HG03571 (cell line): ENCODE data around the gene SEC16A.

Experiments used
- ATAC-seq: cut with Tn5 transposase; IDR thresholded peaks from one replicate; pipeline ENCODE4 v1.9.1; 2021; ENCODE audit not compliant: unreplicated experiment

The SEC16A gene

DNA sequence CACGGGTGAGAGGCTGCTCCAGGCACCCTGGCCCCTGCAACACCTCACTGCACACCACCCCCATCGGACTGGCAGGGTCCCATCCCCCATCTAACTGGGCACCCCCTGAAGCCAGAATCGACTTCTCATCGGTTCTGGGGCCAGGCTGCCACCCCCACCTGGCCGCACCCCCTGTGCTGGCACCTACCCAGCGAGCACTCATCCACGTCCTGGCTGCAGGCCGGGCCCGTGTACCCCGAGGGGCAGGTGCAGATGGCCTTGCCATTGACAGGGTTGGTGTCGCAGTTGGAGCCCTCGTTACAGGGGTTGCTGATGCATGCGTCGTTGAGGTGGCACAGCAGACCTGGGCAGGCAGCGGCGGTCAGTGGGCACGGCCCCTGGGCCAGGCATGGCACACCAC, 35.1 kb upstream of the SEC16A start:
- ATAC-seq = no peak

GRCh38 chr9:136517012-136517743, 34.3 kb upstream of the SEC16A start:
- no peak for ATAC-seq

DNA sequence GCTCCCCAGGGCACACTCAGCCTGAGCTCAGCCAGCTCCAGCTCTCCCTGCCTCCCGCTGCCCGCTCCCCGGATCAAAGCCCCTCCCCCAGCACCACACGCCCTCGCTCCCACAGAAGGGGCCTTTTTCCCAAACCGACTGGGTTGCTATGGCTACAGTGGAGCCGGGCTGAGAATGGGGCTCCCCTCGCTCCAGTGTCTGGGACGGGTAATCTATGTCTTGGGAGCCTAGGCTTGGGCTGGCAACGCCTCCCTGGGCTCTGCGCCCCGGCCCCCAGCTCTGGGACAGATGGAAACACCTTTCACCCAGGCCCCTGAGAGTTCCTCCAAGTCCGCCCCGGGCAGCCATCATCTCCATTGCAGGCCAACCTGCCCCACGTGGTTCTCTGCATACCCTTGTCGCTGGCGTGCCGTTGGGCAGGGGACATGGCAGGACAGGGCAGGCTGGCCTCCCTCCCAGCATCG, 33.4 kb upstream of the SEC16A start:
- ATAC-seq = no peak

- ATAC-seq = no peak
Observed at GRCh38 chr9:136515276-136515675, 32.4 kb upstream of the SEC16A start.

GRCh38 chr9:136514022-136514714, 31.3 kb upstream of the SEC16A start:
- no peak for ATAC-seq

GRCh38 chr9:136513191-136513590, 30.4 kb upstream of the SEC16A start:
- no peak for ATAC-seq

DNA sequence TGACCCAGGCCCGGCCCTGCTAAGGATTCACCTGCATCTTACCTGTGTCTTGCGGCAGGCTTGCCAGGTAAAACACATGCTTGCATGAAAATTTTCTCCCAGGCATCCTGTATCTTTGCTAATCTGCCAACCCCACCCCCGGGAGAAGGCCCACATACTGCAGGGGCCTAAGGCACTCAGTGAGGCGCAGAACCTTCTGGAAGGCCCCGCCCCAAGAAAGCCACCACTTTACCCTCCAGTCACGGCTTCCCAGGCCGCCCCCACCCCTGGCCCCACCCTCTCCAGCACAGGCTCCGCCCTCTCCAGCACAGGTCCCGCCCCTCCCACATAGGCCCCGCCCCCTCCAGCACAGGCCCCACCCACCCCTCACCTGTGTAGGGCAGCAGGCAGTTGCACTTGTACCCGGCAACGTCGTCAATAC, 29.8 kb upstream of the SEC16A start:
- no peak for ATAC-seq

GRCh38 chr9:136511670-136512592, 29.1 kb upstream of the SEC16A start:
- no peak for ATAC-seq

DNA sequence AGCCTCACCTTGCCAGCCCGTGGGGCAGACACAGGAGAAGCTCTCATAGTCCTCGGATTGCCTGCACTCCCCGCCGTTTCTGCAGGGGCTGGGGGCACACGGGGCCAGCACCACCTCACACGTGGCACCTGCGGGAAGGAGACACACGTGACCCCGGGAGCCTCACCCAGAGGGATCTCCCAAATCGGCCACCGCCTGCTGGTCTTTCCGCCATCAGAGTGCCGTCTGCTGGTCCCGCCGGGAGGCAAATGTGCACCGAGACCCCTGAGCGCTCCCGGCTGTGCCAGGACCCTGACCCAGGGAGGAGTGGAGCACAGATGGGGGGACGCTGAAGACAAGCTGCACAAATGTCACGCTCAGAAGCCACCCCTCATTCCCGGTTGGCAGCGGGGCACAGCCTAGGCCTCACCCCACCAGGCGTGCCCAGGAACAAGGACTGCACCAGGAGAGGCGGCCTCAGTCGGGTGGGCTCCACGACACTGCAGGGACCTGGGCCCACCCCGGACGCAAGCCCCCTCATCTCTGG, 28.4 kb upstream of the SEC16A start:
- ATAC-seq = no peak

- no peak for ATAC-seq
Observed at GRCh38 chr9:136510561-136510960, 27.7 kb upstream of the SEC16A start.

- no peak for ATAC-seq
Observed at GRCh38 chr9:136509549-136509948, 26.7 kb upstream of the SEC16A start.

GRCh38 chr9:136508729-136509500, 26.1 kb upstream of the SEC16A start:
- no peak for ATAC-seq

DNA sequence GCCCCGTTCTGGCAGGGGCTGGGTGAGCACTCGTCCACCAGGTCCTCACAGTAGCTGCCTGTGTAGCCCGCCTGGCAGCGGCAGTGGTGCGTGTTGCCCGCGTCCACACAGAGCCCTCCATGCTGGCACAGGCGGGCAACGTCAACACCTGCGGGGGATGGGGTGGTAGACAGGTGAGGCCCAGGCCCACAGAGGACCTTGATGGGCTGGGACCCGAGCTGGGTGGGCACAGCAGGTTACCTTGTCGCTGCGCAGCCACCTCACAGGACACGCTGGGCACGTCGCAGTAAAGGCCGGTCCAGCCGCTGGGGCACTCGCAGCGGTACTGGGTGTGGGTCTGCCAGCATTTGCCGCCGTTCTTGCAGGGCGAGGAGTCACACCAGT, 25.1 kb upstream of the SEC16A start:
- no peak for ATAC-seq

DNA sequence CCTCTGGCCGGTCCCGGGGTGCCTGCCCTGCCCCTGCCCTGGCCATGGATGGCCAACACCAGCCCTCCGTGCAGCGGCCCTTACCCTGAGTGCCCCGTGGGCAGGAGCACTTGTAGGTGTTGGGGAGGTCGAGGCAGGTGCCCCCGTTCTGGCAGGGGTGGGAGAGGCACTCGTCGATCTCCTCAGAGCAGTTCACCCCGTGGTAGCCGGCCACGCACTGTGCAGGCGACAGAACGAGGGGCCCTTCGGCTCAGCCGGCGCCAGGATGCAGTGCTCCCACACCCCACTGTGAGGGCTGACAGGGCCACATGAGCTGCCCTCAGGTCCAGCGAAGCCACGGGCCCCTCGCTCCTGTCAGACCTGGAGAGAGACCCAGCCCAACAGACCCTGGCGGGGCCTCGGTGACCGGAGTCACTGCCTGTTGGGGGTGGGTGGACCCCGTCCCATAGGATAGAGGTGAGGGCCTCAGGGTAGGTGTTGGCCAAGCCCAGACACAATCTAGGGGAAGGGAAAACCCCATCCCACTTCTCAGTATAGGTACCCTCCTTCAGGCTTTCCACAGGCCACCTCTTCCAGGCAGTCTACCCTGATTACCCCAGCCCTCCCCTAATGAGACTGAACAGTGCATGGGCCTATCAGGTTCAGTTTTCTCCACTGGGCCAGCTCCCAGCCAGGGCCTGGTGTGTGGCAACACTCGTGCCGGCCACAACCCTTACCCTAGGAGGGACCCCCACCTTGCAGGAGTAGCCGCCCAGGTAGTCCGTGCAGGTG, 24.6 kb upstream of the SEC16A start:
- ATAC-seq = no peak

- ATAC-seq = no peak
Observed at GRCh38 chr9:136506425-136506824, 23.6 kb upstream of the SEC16A start.

GRCh38 chr9:136505406-136506403, 22.9 kb upstream of the SEC16A start:
- no peak for ATAC-seq

- no peak for ATAC-seq
Observed at GRCh38 chr9:136504512-136505348, 21.9 kb upstream of the SEC16A start.
